Stimulated activated CD8-positive, alpha-beta memory T cell treated with anti-CD3 and anti-CD28 coated beads, Interleukin-7, amount 100 ng/mL, for 24 hours (primary cell): ENCODE measurements around the gene VWDE.

Source experiments
- DNase-seq: peaks from one replicate; pipeline ENCODE4 v3.0.0-alpha.2; 2020; ENCODE audit warnings: low read depth

Gene VWDE

DNA sequence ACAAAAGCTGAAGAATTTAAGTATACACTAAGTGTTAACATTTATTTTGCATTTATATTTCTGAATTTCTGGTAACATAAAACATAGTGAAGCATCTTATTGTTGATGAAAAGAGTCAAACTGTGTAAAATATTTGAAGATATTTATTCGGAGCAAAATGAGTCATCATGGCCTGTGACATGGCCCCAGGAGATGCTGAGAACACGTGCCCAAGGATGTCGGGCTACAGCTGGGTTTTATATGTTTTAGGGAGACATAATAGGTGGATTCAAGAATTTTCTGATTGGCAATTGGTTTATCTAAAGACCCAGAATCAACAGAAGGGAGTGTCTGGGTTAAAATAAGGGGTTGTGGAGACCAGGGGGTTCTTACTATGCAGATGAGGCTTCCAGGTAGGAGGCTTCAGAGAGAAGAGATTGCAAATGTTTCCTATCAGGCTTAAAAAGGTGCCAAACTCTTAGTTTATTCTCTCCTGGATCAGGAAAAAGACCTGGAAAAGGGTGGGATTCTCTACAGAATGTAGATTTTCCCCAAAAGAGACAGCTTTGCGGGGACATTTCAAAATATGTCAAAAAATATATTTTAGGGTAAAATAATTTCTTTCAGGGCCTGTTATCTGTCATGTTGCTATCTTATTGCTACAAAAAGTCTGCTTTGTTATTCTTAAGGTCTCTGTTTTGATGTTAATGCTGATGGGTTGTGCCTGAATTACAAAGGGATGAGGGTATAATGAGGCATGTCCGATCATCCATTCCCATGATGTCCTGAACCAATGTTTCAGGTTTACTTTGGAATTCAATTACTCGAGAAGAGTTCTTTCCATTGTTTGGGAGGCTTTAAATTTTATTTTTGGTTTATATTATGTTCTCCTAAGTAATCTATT lies 74.5 kb downstream of the VWDE start:
- DNase-seq, result no peak

GRCh38 chr7:12327922-12328321 lies 75.7 kb downstream of the VWDE start:
- no peak for DNase-seq

GRCh38 chr7:12325646-12326045 lies 78.0 kb downstream of the VWDE start:
- DNase-seq, result no peak

DNA sequence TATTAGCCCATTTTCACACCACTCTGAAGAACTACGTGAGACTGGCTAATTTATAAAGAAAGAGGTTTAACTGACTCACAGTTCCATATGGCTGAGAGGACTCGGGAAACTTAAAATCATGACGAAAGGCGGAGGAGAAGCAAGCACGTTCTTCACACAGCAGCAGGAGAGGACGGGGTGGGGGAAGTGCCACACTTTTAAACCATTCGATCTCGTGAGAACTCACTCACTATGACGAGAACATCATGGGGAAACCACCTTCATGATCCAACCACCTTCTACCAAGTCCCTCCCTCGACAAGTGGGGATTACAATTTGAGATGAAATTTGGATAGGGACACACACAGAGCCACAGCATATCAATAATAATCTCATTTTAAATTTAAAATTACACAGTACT lies 80.2 kb downstream of the VWDE start:
- no peak for DNase-seq

DNA sequence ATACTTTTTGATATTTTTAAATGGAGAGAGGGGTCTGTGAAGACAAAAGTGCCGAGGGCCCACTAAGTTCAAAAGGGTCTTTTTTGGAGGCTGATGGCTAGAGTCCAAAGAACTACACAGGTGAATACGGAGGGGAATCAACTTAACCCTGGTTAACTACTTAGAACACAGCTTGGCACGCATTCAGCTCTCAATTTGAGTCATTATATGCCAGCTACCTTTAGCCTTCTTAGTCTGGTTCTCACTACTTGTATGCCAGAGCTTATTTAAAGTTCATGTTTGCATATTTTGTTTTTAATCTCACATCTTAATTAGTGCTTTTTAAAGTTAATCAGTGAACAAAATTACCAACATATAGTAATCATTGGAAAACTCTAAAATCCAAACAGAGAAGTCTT lies 80.8 kb downstream of the VWDE start:
- no peak for DNase-seq

DNA sequence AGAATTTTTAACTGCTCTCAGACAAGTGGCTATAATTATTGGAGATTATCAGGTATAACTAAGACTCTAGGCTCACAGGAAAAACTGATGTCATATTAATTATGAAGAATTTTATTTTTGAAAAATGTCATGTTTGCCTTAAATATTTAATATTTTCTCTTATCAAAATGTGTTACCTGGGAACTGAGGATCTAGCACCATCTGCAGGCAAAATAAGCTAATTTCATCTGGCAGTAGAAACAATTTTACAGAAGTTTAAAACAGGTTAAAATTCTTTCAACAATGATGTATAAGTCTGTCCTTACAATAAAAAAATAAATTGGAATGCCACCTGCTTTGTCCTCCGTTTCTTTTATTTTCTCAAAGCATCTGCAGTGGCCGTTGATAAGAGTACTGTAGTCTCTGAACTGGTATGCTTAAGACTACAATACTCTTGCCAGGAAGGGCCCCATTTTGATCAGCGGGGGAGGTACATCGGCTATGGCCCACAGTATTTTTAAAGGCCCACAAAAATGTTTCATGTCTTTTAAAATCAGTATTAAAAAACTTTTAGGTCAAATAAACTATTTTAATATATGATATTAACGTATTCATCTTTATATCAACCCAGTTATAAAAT lies 81.3 kb downstream of the VWDE start:
- no peak for DNase-seq

DNA sequence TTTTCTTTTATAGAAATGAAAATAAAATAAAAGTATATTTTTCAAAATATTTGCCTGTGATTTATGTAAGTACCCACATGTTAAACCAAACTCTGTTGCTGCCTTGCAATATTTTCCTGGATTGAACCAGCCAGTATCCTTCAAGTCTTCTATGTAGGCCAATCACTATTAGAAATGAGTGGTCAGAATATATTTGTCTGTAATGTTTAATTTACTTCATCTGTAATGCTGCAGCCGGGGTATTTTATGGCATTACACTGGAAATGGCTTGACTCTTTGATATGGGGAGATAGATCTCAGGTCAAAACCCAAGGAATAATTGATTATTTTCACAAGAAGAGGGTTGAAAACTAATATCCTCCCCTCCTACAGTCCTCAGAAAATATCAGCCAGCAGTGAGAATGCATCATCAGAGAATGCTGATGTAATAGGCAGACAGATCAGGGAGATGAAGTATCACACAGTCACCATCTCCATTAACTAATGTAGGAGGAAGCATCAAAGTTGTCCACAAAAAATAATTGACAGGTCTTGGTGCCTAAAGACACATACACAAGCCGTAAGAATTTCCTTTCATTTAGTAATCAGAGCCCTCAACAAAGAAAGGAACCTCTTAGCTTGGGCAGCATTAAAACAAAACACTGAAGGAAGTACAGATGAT lies 82.5 kb downstream of the VWDE start:
- DNase-seq, result no peak

GRCh38 chr7:12320241-12320986 lies 83.3 kb downstream of the VWDE start:
- DNase-seq, result no peak

GRCh38 chr7:12317675-12318074 lies 86.0 kb downstream of the VWDE start:
- DNase-seq, result no peak

DNA sequence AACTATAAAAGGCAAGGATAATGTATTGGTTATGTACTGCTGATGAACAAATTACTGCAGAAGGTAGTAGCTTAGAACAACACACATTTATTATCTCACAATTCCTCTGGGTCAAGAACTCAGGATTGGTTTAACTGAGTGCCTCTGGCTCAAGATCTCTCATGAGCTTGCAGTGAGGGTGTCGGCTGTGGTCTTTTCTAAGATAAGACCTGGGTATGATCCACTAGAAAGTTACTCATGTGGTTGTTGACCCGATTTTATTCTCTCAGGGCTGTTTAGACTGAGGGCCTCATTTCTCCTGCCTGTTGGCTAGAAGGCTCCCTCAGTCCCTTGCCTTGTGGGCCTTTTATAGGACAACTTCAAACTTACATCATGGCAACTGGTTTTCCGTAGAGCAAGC lies 86.7 kb downstream of the VWDE start:
- DNase-seq, result no peak

DNA sequence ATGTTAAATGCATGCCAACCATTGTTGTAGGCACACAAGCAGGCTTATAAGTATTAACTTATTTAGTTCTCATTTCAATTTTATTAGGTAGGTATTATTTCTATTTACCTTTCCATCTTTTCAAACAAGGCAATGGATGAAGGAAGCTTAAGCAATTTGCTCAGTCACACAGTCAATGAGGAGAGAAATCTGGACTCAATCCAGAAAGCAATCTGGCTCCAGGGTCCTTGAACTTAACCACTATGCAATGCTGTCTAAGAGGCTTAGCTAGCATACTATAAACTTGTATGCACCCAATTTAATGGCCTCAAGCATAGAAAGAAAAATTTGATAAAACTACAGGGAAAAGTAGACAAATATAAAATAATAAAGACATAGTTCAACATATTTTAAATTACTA lies 88.6 kb downstream of the VWDE start:
- no peak for DNase-seq

GRCh38 chr7:12314199-12314598 lies 89.5 kb downstream of the VWDE start:
- DNase-seq, result no peak

DNA sequence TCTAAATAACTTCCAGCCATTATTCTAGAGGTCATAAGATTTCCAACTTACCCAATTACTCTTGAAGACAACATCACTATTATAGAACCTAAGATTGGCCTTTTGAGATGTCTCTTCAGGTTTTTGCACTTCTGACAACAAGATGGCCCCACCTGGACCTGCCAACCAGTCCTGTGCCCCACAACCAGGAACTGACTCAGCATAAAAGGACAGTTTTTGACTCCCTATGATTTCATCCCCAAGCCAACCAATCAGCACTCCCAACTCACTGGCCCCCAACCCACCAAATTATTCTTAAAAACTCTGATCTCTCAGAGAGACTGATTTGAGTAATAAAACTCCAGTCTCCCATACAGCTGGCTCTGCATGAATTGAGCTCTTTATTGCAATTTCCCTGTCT lies 98.2 kb downstream of the VWDE start:
- DNase-seq, result no peak

- DNase-seq, result no peak
Measured at GRCh38 chr7:12303495-12303894, 100.2 kb downstream of the VWDE start.

DNA sequence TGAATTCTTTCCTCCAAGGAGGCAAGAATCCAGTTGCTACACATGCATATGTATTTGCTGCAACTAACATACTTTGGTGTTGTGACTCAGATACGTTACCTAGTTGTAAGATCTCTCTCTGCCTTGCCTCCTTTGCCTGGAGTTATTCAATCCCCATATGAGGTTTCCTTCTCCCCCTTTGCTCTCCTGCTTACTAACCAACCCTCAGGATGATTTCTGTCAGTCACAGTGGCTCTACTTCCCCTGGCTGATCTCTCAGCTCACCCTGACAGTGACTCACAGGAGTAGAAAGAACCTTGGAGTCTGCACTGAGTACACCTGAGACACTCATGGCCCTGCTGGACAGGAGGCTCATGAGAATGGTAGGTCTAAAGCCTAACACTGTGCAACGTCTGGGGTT lies 100.6 kb downstream of the VWDE start:
- no peak for DNase-seq

DNA sequence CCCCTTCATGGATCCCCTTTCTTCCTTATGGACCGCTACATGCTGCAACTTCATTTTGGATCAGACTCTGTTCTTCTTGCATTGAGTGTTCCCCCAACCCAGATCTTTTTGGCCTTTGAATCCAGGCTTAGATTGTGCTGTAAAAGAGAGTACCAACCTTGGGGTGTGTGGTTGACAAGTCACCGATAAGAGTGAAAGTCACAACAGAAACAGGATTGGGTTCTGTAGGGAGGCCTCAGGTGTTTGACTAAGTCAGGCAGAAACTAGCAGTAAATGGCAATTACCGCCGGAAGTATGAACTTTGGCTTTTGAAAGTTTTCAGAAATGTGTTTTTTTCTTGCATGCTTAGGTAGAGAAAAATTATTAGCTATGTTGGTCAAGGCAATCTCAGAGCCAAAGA lies 103.2 kb downstream of the VWDE start:
- DNase-seq, result no peak

- no peak for DNase-seq
Measured at GRCh38 chr7:12299367-12299766, 104.3 kb downstream of the VWDE start.

DNA sequence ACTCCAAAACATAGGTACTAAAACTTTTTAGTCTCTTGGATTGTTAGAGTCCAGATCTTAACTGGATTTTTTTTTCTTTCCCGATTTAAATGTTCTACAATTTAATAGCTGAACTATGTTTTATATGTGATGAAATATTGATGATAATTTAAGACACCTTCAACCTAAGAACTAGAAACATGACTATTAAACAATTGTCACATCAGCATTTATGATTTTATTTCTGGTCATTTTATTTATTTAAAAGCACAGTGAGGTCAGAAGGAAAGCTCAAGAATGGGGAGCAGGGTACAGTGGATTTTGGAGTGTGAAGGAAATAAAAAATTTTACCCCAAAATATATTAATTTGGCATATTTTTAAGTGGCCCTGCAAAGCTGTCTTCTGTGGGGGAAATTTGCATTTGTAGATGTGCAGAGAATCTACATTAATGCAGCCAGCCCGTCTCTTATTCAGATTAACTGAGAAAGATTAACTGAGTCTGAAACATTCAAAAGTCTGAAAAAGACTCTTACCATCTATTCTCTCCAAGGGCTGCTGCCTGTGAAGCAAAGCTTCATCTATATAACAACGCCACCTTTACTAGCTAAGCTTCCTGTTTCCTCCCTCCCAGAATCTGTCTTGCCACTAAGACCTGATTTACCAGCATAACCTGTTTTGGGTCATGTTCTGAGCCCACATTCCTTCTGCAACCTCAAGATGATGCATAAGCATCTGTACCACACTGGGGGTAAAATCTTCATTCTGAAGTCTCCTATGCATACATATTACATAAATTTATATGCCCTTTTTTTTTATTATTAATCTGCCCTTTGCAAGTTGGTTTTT lies 106.2 kb downstream of the VWDE start:
- DNase-seq, result no peak

- no peak for DNase-seq
Measured at GRCh38 chr7:12296051-12296570, 107.6 kb downstream of the VWDE start.

- no peak for DNase-seq
Measured at GRCh38 chr7:12294701-12295100, 109.0 kb downstream of the VWDE start.

- no peak for DNase-seq
Measured at GRCh38 chr7:12291870-12292269, 111.8 kb downstream of the VWDE start.
